Tibial nerve (tissue), 4 donors: ENCODE measurements around the gene MAPK10.

Source experiments
- CTCF ChIP-seq, 5 experiments: fragments of 200-600 bp in 3 of 5; fragments of 450-650 bp in 2 of 5; sonication (generic) in 3 of 5; IDR thresholded peaks; one replicate each; pipeline ENCODE4 v1.5.1; 2016 to 2019; ENCODE audit warnings: antibody characterized with exemption in 5 of 5, mild to moderate bottlenecking in 3 of 5, moderate library complexity in 2 of 5
- EP300 ChIP-seq, 2 donors: sonication (generic); formaldehyde crosslinking; IDR thresholded peaks; one replicate each; pipeline ENCODE4 v1.6.1; 2017; ENCODE audit warnings: antibody characterized with exemption in 2 of 2, mild to moderate bottlenecking in 1 of 2
- POLR2A ChIP-seq, 2 donors: fragments of 450-650 bp; IDR thresholded peaks; one replicate each; pipeline ENCODE4 v1.6.1; 2017; ENCODE audit warnings: antibody characterized with exemption in 2 of 2, mild to moderate bottlenecking in 2 of 2, moderate library complexity in 2 of 2

DNA sequence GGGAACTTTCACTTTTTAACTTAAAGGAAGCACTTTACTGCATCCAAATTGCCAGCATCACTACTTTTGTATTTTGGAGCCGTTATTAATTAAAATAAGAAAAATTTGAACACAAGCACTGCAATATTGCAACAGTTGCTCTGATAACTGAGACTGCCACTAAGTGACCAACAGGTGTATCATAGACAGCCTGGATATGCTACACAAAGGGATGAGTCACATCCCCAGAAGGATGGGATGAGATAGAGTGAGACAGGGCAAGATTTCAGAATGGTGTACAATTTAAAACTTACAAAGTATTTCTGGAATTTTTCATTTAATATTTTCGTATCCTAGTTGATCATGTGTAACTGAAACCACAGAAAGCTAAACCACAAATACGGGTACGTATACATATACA, 204.1 kb downstream of the MAPK10 start:
- no peak for TF ChIP-seq CTCF (IDR thresholded peaks at IDR 0.05)
- no peak for TF ChIP-seq POLR2A (IDR thresholded peaks at IDR 0.05)
- TF ChIP-seq EP300 (IDR thresholded peaks at IDR 0.05) = no peak
